ENCODE results near the gene RPGR.

The RPGR gene, protein sequence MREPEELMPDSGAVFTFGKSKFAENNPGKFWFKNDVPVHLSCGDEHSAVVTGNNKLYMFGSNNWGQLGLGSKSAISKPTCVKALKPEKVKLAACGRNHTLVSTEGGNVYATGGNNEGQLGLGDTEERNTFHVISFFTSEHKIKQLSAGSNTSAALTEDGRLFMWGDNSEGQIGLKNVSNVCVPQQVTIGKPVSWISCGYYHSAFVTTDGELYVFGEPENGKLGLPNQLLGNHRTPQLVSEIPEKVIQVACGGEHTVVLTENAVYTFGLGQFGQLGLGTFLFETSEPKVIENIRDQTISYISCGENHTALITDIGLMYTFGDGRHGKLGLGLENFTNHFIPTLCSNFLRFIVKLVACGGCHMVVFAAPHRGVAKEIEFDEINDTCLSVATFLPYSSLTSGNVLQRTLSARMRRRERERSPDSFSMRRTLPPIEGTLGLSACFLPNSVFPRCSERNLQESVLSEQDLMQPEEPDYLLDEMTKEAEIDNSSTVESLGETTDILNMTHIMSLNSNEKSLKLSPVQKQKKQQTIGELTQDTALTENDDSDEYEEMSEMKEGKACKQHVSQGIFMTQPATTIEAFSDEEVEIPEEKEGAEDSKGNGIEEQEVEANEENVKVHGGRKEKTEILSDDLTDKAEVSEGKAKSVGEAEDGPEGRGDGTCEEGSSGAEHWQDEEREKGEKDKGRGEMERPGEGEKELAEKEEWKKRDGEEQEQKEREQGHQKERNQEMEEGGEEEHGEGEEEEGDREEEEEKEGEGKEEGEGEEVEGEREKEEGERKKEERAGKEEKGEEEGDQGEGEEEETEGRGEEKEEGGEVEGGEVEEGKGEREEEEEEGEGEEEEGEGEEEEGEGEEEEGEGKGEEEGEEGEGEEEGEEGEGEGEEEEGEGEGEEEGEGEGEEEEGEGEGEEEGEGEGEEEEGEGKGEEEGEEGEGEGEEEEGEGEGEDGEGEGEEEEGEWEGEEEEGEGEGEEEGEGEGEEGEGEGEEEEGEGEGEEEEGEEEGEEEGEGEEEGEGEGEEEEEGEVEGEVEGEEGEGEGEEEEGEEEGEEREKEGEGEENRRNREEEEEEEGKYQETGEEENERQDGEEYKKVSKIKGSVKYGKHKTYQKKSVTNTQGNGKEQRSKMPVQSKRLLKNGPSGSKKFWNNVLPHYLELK

DNA sequence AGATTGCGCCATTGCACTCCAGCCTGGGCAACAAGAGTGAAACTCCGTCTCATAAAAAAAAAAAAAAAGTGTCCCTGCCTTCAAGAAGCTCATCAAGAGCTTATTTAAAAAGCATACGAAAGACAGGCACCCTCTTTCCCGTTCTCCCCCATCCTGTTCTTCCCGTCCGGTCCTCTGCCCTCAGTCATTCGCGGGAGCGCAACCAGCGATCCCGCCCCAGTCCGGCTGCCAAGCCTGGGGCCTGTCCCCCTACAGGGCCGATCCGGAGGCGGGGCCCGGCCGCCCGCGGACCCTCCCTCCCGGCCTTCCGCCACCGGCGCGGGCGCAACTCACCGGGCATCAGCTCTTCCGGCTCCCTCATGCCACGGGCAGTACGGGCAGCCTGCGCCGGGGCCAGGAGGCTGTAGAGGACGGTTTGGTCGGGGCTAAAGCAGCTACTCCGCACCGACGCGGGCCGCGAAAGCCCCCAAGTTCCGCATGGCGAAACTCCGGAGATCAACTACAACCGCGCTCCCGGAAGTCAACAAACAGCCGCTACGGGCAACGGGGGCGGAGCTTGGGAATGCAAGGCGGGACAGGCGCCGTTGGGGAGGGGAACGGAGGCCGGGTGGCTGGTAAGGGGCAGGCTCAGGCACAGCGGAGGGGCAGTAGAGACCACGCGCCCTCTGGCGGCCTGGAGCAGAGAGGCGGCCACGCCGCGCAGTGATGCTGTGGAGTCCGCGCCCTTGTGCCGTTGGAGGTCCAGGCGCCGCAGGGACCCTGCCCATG lies at the start of gene RPGR:
TSS of gene RPGR (minus strand) at position 503 of the 768 bp plus-strand sequence. CDS start at position 361, 142 bp downstream.
- peak; percentile 66 for DNase-seq (ENCODE audit: low spot score)

DNA sequence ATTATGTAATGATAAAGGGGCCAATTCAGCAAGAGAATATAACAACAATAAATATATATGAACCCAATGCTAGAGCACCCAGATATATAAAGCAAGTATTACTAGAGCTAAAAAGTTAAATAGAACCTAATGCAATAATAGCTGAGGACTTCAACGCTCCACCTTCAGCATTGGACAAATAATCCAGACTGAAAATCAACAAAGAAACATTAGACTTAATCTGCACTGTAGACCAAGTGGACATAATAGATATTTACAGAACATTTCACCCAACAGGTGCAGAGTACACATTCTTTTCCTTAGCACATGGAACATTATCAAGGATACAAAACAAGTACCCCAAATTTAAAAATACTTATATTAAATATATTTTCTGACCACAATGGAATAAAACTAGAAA lies 49.4 kb upstream of the RPGR start:
- no peak for DNase-seq (ENCODE audit: low spot score)

DNA sequence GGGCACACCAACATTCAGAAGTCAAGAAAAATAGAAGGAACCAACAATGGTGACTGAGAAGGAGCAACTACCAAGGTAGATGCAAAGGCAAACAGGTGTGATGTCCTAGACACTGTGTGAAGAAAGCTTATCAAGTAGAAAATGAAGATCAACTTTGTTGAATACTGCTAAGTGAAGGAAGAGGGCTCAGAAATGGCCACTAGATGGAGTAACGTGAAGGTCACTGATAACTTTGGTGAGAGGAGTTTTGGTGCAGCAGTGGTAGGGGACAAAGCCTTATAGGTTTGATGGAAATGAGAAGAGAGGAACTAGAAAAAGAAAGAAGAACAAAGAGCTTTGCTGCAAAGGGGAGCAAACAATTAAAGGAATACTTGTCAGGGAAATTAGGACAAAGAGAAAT lies 48.6 kb upstream of the RPGR start:
- peak; percentile 6 for DNase-seq (ENCODE audit: low spot score)

DNA sequence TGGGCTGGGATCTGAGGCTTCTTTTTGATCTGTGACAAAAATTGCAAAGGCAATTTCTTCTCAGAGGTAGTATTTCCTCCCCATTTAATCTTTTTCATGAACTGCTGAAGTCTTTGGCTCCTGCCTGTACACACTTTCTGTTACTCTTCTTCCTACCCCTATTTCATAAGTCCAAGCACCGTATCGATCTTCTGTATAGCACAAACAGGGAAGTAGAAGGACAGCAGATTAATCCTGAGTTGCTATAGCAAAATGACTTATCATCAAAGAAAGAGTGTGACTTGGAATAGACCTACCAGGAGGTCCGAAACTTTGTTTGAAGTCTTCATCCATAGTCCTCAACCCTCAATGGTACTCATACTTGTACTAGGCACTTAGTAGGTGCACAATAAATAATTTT lies 47.1 kb upstream of the RPGR start:
- no peak for DNase-seq (ENCODE audit: low spot score)

DNA sequence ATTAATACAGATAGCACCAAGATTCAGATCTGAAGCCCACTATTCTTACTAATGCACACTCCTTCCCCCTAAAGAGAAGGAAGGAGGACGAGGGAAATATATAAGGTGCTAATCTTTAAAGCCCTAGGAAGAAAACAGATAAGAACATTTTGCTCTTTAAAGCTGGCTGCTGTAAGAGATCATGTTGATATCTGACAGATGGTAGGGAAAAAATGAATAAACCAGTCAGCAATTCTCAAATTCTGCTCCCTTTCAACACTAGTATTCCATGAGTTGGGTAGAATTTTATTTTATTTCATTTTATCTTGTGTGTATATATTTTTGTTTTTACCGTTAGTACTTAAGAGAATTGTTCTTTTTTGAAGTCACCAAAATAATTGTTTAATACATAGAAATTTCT lies 44.3 kb upstream of the RPGR start:
- DNase-seq (ENCODE audit: low spot score): no peak

DNA sequence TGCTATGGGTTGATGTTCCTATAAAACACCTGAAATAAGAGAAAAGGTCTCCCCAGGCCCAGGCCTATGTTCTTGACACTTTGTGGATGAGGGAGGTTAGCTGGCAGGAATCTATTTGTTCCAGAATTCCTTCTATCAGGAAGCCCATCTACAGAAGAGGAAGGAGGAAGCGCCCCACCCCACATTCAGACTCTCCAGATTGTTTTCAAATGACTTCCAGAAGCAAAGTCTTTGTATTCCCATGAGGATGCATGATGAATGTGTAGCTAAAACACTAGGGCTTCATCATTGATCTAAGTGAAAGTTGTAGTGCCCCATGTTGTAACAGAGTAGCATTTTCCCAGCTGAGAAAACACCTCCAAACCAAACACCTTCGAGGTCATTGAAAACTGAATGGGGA lies 41.5 kb upstream of the RPGR start:
- DNase-seq (ENCODE audit: low spot score): no peak

DNA sequence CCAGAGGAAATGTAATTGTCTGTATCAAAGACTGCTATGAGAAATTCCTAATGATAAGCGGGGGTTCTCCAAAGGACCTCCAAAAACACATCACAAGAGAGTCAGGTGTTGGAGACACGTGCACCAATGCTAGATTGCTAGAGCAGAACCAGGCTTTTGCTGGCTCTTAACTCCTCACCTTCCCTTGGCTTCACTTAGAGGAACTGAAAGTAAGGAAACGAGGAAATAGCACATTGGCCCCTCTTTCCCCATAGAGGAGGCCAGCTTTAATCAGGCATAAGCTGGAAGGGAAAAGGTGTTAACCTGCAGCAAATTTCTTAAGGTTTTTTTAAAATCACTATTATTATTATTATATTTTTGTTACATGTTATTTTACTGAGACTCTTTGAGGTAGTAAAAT lies 38.6 kb upstream of the RPGR start:
- DNase-seq (ENCODE audit: low spot score): no peak

DNA sequence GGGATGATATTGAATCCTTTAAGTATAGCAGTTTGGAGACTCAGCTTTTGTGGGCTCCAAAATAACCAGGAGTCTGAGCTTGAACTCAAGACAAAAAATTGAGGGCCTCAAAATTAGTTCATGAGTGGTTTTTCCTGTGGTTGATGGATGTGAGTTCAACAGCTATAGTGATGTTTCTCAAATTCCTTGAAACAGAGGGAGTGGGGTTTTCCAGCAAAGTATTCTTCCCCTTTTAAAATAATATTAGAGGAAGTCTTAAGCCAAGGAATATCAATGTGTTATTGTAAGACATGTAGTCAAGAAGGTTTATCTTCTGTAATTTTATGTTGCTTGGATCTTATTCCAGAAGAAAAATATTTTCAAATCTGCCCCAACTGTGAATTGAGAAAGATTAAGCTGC lies 35.7 kb upstream of the RPGR start:
- DNase-seq (ENCODE audit: low spot score): no peak

DNA sequence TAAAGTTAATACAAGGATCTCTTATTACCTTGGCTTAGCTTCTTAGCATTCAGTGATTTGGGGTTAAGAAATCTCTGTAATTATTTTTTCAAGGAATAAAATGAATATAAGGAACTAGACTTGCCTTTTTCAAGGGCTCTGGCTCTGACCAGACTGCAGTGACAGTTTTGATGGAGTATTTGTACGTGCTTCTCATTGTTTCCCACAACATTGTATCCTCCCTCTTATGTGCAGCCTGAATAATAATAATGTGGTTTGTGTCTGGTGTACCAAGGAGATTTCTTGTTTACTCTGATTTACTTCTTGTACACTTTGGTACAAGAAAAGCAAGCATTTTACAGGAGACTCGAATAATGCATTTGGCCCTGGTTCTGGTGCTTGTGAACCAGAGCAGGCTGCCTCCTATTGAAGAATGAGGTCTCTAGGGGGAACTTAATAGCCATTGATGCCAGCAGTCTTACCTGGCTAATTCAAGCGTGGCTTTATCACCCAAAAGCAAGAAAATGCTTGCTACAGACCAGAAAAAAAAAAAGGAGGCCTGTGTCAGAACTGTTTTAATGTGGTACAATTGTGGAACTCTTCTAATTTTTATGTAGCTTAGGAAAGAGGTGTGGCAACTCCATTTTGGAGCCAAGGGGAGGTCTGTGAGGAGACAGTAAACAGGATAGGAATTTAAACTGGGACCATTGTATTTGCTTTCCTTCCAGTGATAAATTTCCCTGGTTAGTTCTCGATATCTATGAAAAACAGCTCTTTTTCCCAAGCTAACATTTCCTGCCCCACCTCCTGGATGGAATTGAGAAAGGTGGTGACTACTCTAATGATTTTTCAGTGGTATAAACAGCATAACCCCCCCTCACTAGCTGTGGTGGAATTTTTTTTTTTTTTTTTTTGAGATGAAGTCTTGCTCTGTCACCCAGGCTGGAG lies 30.7 kb upstream of the RPGR start:
- no peak for DNase-seq (ENCODE audit: low spot score)

DNA sequence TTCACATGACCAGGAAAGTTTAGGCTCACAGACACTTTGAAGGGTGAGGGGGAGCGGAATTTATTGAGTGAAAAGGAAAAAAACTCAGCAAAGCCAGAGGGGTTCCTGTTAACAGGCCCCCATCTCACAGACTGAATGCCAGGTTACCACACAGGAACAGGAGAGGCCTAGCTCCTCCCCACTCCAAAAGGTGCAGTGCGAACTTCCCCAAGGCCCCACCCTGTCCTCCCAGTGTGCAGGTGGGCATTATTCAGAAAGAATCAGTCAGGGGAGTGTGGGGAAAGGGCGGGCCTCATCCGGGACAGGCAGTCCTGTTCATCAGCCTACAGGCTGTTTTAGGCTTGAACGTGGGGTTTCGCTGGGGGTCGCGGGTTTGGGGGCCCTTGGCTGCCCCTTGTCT lies 29.1 kb upstream of the RPGR start:
- no peak for DNase-seq (ENCODE audit: low spot score)

DNA sequence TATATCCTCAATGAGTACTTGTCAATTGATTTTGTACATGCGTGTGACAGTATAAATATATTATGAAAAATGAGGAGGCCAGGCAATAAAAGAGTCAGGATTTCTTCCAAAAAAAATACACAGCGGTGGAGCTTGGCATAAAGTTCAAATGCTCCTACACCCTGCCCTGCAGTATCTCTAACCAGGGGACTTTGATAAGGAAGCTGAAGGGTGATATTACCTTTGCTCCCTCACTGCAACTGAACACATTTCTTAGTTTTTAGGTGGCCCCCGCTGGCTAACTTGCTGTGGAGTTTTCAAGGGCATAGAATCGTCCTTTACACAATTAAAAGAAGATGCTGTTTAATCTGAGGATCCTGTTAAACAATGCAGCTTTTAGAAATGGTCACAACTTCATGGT lies 25.1 kb upstream of the RPGR start, which contains the start of gene OTC:
TSS of gene OTC (plus strand) at position 243 of the 400 bp plus-strand sequence. CDS start at position 336, 93 bp downstream.
- no peak for DNase-seq (ENCODE audit: low spot score)

DNA sequence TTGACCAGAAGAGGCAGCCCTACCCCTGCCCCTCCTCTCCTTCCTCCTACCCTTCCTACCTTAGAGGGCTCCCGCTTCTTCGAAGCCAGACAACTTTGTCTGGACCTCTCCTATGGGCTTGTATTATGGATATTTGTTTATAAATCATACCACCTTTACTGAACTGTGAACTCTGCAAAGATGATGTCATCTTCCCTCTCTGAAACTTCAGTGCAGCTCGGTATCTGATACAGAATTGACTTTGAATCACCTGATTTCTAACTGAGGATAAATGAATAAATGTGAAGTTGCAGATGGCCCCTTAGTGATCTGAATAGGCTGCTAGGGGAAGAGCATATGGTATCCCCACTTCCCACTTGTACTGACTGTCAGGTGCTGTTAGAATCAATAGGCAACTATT lies 24.0 kb upstream of the RPGR start:
- no peak for DNase-seq (ENCODE audit: low spot score)

DNA sequence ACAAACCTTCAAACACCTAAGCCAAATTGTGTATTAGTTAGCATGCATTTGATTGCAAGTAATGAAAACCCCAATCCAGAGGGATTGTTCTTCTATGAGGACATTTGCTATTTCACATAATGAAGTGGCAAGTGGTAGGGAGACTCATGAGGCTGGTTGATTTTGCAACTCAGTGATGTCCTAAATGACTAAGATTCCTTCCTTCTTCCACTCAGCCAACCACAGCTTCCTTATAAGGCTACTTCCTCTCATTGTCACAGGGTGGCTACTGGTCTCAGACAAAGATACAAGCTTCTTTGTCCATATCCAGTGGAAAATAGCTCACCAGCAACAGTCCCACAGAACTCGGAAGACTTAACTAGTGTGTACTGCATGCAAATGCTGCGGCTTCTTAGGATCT lies 19.8 kb upstream of the RPGR start:
- no peak for DNase-seq (ENCODE audit: low spot score)

DNA sequence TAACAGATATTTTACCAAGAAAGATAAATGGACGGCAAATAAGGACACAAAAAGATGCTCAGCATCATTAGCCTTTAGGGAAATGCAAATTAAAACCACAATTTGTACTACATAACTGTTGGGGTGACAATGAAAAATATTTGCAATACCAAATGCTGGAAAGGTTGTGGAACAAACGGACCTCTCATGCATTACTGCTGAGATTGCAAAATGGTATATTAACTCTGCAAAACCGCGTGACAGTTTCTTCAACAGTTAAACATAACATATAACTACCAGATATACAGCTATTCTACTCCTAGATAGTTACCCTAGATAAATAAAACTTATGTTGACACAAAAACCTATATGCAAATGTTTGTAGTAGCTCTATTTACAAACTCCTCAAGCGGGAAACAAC lies 18.8 kb upstream of the RPGR start:
- DNase-seq (ENCODE audit: low spot score): no peak

DNA sequence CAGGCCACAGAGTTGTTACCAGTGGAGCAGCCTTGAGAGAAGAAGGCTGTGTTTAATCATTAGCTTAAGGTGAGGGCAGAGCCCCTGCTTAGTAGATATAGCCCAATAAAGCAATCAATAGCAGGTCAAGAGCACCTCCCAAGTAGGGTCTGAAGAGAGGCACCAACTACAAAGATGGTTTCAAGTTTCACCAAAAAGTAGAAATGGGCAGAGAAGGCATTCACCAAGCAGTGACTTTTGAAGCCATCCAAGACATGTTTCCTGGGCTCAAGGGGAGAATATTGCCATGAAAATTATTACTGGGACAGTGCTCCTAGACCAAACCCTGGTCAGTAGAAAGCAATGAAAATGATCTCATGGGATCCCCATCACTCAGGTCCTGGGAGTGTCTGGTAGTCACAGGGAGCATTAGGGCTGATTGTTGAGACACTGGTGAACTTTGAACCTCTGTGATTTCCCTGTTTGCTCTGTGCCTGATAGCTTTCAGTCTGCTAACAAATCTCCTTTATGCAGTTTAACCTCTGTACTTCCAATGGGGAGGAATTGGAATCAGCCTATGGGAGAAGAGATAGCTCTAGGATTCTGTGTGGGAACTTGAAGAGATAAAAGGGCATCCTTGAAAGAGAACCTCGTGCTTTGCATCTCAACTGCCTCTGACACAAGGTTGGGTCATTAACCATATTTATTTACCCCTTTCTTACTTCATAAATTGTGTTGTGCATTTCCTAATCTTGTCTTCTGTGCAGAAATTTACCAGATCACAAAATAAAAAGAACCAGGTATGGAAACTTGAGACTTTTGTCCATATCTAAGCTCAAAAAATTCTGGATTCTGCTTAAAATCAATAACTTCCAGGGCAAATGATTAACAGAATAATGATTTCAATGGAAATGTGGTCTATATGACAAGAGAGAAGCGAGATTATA lies 15.8 kb upstream of the RPGR start:
- DNase-seq (ENCODE audit: low spot score): peak; percentile 10

DNA sequence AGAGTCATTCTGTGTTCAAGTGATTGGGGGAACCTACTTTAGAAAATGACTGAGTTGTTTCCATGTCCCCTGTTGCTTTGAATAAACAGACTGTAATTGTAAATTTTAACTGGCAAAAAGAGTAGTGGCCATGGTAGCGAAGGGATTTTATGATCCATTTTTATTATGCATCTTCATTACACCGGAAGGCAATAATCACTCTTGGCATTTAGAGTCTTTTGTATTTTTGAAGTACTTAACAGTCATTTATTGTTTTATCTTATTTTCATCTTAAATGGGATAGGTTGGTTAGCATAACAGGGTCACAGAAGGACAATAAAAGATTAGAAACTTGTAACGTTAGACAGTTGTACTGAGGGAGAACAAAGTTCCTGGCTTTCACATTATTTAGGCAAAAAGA lies 14.1 kb upstream of the RPGR start:
- no peak for DNase-seq (ENCODE audit: low spot score)

DNA sequence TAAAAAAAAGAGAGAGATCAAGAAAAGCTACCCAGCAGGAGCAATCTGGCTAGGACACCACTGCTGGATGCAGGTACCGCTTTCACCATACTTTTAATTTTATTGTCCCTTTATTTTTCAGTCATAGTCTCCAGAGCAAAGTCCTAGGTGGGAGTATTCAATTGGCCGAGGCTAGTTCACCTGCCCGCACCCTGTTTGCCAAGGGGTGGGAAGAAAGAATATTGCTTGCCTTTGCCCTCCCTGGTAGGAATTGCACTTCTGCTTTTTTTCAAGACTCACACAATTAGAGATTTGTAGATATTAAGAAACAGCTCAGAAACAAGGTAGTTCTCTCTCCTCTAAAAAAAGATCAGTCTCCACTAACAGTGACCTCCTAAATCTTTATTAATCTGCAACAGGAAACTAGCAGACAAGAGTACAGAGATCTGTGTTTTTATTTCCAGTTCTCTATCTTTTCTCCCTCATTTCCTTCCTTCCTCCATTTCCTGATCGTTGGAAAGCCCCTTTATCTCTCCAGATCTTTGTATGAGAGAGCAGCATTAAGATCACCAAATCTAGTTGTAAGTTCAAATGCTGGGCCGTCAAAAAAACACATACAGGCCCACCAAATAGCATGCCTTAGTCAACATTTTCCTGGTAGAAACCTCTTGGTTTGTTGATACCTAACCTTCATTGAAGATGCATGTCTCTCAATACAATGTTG lies 9.4 kb upstream of the RPGR start:
- no peak for DNase-seq (ENCODE audit: low spot score)

DNA sequence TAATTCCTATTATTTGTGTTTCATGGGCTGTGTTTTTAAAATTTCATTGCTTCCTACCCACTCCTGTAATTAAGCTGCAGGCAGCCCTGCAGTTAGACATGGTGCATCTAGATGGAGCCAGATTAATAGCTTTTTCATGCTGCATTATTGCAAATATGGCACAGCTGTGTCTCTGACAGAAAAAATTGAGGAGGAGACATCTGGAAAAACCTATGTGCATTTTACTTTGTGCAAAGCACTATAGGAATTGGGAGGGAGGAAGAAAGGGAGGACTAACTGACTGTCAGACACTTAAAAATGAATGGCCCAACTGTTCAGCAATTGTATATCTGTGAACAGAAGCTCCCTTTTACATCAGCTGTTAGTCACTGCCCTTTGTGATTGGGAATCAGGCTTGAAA lies 8.1 kb upstream of the RPGR start:
- no peak for DNase-seq (ENCODE audit: low spot score)

DNA sequence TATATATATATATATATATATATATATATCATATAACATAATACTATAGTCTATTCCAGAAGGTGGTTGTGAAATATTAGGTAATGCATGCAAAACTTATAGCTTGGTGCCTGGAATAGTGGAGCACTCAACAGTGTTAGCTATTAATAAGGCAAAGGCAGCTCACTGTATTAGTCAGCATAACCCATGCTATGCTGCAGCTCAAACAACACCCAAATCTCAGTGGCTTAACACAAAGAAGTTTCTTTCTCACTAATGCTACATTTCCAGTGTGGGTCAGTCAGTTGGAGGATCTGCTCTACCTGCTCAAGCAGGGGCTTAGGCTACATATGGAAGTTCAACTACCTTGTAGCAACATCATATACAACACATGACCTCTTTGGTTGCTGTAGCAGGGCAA lies 5.2 kb upstream of the RPGR start:
- DNase-seq (ENCODE audit: low spot score): no peak
